ENCODE measurements around the gene HPS4. TPM values are rescaled to one million over a fixed set of nuclear protein-coding genes. Genes with fewer than 3 reads are reported as not detected.

HPS4 gene
- total RNA-seq, 1 donor from 2014 or later = 55.1 TPM

DNA sequence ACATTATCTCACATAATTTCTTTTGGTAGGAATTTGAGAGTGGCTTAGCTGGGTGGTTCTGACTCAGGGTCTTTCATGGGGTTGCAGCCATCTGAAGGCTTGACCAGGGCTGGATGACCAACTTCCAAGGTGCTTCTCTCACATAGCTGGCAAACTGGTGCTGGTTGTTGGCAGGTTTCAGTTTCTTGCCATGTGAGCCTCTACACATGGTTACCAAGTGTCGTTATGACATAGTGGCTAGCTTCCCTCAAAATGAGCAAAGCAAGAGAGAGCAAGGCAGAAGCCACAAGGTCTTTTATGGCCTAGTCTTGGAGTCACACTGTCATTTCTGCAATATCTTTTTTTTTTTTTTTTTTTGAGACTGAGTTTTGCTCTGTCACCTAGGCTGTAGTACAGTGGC is 32.9 kb upstream of the HPS4 start:
- Mint-ChIP-seq H3K27ac (ENCODE audit: unreplicated experiment) (no peak overlapping the region), H3K27me3 (ENCODE audit: unreplicated experiment) (peaks cover 1% of the 10 kb centered on the region), H3K4me1 (ENCODE audit: low read depth, unreplicated experiment) (peaks cover 8% of the 10 kb centered on the region), H3K36me3 (ENCODE audit: unreplicated experiment) (no peaks in the 10 kb centered on the region), H3K9me3 (ENCODE audit: unreplicated experiment) (no peaks in the 10 kb centered on the region), H3K4me3 (ENCODE audit: unreplicated experiment) (no peak overlapping the region)
- TF ChIP-seq, protein P1, sequence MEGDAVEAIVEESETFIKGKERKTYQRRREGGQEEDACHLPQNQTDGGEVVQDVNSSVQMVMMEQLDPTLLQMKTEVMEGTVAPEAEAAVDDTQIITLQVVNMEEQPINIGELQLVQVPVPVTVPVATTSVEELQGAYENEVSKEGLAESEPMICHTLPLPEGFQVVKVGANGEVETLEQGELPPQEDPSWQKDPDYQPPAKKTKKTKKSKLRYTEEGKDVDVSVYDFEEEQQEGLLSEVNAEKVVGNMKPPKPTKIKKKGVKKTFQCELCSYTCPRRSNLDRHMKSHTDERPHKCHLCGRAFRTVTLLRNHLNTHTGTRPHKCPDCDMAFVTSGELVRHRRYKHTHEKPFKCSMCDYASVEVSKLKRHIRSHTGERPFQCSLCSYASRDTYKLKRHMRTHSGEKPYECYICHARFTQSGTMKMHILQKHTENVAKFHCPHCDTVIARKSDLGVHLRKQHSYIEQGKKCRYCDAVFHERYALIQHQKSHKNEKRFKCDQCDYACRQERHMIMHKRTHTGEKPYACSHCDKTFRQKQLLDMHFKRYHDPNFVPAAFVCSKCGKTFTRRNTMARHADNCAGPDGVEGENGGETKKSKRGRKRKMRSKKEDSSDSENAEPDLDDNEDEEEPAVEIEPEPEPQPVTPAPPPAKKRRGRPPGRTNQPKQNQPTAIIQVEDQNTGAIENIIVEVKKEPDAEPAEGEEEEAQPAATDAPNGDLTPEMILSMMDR (IDR thresholded peaks at IDR 0.05; ENCODE audit: partially characterized antibody, unreplicated experiment) = no peak
- DNase-seq = no peak

DNA sequence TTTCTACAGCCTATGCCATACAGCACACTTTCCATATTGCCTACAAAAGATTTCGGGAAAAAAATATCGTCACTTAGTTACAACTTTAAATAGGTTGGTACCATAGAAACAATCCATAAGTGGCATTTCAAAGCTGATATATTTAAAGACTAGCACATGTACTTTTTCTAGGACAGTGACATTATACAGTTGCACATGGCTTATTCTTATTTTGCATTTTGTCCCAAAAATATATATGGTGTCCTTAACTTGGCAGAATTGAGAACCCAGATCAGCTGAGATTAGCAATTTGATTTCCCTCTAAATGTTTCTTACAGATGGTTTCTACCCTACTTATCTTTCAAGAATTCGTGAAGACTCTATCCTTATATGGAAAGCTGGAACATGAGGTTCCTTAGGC is 32.3 kb upstream of the HPS4 start:
- no peak overlapping the region for H3K4me3 Mint-ChIP-seq (ENCODE audit: unreplicated experiment)

DNA sequence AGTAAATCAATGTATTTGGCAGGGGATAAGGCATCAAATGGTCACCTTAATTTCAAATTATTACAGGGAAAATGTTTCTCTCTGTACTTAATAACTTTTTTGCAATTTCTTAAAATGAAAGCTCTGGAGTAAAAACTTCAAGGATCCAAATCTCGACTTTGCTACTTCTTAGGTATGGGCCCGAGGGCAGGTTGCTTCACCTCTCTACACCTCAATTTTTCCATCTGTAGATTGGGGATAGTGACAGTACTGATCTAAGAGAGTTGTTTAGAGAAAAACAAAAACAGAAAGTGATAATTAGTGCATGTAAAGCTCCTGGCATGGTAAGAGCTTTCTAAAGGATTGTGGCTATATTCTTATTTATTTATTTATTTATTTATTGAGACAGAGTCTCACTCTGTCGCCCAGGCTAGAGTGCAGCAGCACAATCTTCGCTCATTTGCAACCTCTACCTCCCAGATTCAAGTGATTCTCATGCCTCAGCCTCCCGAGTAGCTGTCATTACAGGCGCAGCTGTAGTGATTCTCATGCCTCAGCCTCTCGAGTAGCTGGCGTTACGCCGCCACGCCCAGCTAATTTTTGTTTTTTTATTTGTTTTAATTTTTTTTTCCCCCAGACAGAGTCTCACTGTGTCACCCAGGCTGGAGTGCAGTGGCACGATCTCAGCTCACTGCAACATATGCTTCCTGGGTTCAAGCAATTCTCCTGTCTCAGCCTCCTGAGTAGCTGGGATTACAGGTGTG is 31.0 kb upstream of the HPS4 start:
- Mint-ChIP-seq H3K27me3 (ENCODE audit: unreplicated experiment) (no peaks in the 10 kb centered on the region), H3K4me3 (ENCODE audit: unreplicated experiment) (no peak overlapping the region), H3K27ac (ENCODE audit: unreplicated experiment) (no peak overlapping the region), H3K9me3 (ENCODE audit: unreplicated experiment) (no peaks in the 10 kb centered on the region), H3K36me3 (ENCODE audit: unreplicated experiment) (no peaks in the 10 kb centered on the region), H3K4me1 (ENCODE audit: low read depth, unreplicated experiment) (peaks cover 11% of the 10 kb centered on the region)
- no peak for DNase-seq
- TF ChIP-seq, protein P1 (IDR thresholded peaks at IDR 0.05; ENCODE audit: partially characterized antibody, unreplicated experiment) = no peak

More for the DNA sequence above, 32.3 kb upstream of the HPS4 start:
- peaks cover 1% of the 10 kb centered on the region for H3K27me3 Mint-ChIP-seq (ENCODE audit: unreplicated experiment)
- no peak overlapping the region for H3K27ac Mint-ChIP-seq (ENCODE audit: unreplicated experiment)
- H3K4me1 Mint-ChIP-seq (ENCODE audit: low read depth, unreplicated experiment) = peaks cover 11% of the 10 kb centered on the region
- H3K36me3 Mint-ChIP-seq (ENCODE audit: unreplicated experiment) = no peaks in the 10 kb centered on the region
- no peaks in the 10 kb centered on the region for H3K9me3 Mint-ChIP-seq (ENCODE audit: unreplicated experiment)
- DNase-seq = no peak
- TF ChIP-seq, protein P1 (IDR thresholded peaks at IDR 0.05; ENCODE audit: partially characterized antibody, unreplicated experiment) = no peak

DNA sequence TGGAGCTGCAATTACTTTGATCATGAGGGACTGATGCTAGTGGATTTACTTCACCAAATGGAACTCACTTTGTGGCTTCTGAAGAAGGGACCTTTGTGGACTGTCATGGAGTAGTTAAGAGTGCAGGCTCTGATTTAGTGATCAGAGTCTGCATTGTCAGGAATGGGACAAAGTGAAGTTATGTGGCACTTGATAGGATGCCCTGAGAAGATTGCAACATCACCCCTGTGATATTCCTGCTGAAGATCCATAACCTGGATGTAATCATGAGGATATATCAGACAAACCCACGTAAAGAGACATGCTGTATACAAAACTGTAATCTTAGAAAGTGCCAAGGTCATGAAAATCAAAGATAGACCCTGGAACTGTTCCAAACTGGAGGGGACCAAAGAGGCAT is 30.3 kb upstream of the HPS4 start:
- Mint-ChIP-seq H3K27ac (ENCODE audit: unreplicated experiment) (no peak overlapping the region), H3K4me1 (ENCODE audit: low read depth, unreplicated experiment) (peaks cover 11% of the 10 kb centered on the region), H3K36me3 (ENCODE audit: unreplicated experiment) (no peaks in the 10 kb centered on the region), H3K4me3 (ENCODE audit: unreplicated experiment) (peak overlapping the region; percentile 99), H3K27me3 (ENCODE audit: unreplicated experiment) (no peaks in the 10 kb centered on the region), H3K9me3 (ENCODE audit: unreplicated experiment) (no peaks in the 10 kb centered on the region)
- TF ChIP-seq, protein P1 (IDR thresholded peaks at IDR 0.05; ENCODE audit: partially characterized antibody, unreplicated experiment) = no peak
- DNase-seq = no peak

DNA sequence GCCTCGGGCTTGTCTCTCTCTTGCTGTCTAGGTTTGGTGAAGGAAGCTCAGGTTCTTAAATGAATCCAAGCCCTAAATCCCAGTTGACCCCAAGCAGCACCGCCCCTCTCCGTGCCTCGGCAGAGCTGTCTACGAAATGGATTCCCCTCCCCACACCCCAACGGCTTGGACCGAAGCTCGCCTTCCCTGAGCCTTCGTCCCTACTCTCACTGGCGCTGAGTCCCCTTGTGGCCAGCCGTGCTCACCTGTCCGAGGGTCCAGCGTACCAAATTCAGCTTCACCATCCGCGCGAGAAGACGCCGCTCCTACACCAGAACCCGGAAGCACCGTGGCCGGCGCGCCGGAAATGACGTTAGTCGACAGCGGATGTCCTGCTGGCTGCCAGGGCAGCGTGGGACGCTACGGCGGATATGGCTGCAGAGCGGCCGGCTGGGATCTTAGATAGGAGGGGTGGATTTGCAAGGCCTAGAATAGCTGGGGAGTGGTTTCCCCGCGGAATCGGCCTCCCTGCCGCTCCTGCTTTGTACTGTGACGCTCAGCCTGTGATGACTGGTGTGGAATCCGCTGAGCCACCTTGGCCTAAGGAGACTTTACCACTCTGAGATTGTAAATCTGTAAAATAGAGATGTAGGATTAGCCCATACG is 28.7 kb upstream of the HPS4 start, which contains the start of gene TFIP11:
Gene TFIP11 (minus strand): TSS at position 325 of the 645 bp plus-strand sequence. CDS start 2,201 bp downstream, outside the sequence.
- H3K27ac Mint-ChIP-seq (ENCODE audit: unreplicated experiment) = peak within 1 kb of the TSS; percentile 97
- H3K4me1 Mint-ChIP-seq (ENCODE audit: low read depth, unreplicated experiment) = peaks cover 11% of the 10 kb centered on the region
- no peaks in the 10 kb centered on the region for H3K27me3 Mint-ChIP-seq (ENCODE audit: unreplicated experiment)
- TF ChIP-seq, protein P1 (IDR thresholded peaks at IDR 0.05; ENCODE audit: partially characterized antibody, unreplicated experiment) = no peak
- H3K36me3 Mint-ChIP-seq (ENCODE audit: unreplicated experiment) = no peaks in the 10 kb centered on the region
- peak; percentile 98 for DNase-seq
- peak within 1 kb of the TSS; percentile 99 for H3K4me3 Mint-ChIP-seq (ENCODE audit: unreplicated experiment)
- no peaks in the 10 kb centered on the region for H3K9me3 Mint-ChIP-seq (ENCODE audit: unreplicated experiment)
